Myocyte (in vitro differentiated cells): ENCODE results near the gene ZBBX. TPM values are rescaled to one million over a fixed set of nuclear protein-coding genes. Genes with fewer than 3 reads are reported as not detected.

Experiments
- DNase-seq: peaks from one replicate; pipeline ENCODE4 v3.0.0-alpha.2; 2012; ENCODE audit warnings: low read depth
- total RNA-seq: library from RNA; depleted of rRNA; stranded (reverse); fragments of >200 nt; gene quantifications from 2 replicates; pipeline ENCODE4 v1.2.3, GENCODE V29; 2014

Gene ZBBX
- total RNA-seq, 1 donor from 2014 or later: not detected

GRCh38 chr3:167306319-167306718 is 73.8 kb downstream of the ZBBX start:
- no peak for DNase-seq

GRCh38 chr3:167305340-167305890 is 74.7 kb downstream of the ZBBX start:
- DNase-seq: no peak

DNA sequence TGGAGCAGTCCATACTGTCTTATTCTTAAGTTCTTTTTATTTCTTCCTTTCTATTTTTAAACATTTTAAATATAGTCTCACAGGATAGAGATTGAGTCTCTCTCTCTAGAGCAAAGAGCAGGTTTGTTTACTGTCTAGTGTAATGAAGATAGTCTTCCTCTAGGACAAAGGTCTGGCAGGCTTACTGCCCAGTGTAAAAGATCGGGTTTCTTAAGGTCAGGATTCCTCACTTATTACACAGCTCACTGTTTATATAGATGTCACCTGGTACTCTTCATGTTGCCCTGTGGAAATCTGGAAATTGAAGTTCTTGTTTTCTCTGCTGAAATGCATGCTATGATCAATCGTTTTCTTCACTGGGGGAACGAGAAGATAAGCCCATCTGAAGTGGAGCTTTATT is 76.0 kb downstream of the ZBBX start:
- DNase-seq: no peak

DNA sequence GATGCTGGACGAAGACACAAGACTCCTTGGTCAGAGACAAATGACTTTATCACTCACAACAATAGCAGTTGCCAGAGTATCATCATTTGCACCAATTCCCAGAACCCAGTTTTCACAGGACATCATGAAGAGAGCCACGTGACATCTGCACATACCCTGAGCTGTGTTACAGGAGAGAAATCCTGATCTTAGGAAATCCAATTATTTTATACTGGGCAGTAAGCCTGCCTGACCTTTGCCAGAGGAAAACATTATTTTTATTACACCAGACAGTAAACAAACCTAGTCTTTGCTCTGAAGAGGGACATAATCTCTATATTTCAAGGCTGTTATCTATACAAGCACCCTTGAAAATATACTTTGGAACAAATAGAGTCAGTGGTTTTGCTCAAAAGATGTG is 77.4 kb downstream of the ZBBX start:
- DNase-seq: no peak

DNA sequence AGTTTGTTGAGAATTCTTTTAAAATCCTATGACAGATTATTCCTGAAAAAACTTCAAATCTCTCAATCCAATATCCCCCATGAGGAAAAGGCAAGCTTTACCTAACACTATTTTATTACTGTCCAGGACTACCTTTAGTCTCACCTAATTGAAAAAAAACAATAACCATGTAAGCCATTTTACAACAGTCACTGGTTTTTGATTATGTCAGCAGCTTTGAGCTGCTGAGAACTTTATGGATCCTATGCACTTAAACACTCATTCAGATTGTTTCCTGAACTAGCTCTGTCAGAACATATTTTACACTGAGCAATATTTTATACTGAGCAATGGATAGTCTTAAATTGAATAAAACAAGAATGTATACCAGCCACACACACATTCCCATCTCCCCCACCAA is 79.9 kb downstream of the ZBBX start:
- no peak for DNase-seq

- no peak for DNase-seq
These were observed 90.7 kb downstream of the ZBBX start for GRCh38 chr3:167289435-167289834.

- DNase-seq: no peak
These were observed 91.4 kb downstream of the ZBBX start for GRCh38 chr3:167288737-167289136.

GRCh38 chr3:167287308-167287707 is 92.8 kb downstream of the ZBBX start:
- DNase-seq: no peak

- DNase-seq: no peak
These were observed 105.8 kb downstream of the ZBBX start for GRCh38 chr3:167274141-167274874.

DNA sequence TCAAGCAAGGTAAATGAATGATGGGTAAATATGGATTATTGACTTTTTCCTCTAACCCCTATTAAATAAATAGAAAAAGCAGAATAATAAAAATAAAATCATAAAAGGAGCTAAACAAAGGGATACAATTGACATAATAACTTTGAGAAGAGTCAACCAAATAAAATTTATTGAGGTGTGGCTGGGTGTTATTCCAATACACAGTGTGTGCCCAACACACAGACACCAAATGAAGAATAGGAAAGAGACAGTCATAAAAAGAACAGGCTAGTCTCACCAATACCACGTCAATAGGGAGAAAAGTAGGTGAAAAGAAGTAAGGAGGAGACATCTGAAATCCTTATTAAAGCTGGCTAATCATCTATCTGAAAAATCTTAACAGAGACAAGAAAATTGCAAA is 127.1 kb downstream of the ZBBX start:
- DNase-seq: no peak

- DNase-seq: no peak
These were observed 128.4 kb downstream of the ZBBX start for GRCh38 chr3:167251678-167252077.

DNA sequence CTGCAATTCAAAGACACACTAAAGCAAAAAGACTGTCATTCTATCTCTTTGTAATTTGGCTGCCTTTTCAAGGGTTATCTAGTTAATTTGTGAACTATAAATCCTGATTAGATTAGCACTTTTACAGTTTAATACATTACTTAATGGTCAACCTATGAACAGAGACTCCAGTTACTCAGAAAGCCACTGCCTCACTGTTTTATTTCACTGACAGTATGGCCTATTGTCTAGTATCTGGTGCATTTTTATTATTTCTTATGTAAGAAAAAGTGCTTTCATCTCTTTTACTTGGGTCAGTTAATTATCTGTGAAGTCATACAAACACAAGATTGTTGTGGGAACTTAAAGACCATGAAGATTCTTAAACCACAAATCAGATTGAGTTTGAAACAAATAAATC is 133.8 kb downstream of the ZBBX start:
- DNase-seq: no peak

DNA sequence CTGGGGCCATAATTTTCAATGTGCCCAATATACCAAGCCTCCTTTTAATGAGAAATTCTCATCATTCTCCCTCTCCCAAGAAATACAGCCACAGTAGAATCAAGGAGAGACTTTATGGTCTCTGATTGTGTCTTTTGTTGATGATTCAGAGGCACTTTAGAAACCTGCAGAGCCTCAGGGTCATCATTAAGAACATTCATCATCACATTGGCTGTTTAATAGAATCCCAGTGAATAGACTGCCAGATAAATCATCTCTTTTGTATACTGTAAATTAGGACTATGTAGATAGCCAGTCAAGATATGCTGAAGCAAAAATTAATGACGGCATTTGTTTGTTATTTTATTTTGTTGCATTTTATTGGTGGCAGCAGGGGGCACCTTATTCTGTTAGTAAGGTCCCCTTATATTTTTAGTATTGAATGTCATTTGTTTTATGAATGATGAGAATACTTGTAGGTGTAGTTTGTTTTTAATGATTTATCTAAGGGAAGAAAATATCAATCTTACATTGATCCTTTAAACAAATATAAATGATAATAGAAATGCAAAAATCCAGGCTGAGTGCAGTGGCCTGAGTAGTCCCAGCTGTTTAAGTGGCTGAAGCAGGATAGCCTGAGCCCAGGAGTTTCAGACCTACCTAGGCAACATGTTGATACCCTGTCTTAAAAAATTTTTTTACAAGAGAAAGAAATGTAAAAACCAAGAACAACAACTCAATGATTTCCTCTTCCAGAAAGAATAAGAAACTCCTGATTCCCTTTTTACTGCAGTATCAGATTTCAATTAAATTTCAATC is 138.8 kb downstream of the ZBBX start:
- no peak for DNase-seq

DNA sequence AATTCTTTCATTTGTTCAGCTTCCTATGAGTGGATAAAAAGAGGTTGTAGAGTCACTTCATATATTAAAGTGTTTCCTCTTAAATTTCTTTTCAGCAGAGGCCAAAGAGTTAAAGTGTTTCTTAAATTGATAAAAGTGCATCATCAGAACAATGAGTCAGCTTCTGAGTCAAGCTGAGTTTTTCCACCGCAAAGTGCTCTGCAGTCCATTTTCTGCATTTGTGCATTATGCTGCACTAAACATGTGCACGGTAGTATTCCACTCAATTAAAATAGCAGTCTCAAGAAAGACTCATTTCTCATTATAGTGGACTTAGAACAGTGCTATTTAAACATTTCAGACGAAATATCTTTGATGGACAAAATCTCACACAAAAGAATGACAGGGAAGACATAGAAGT is 152.0 kb downstream of the ZBBX start:
- no peak for DNase-seq

GRCh38 chr3:167225821-167226220 is 154.3 kb downstream of the ZBBX start:
- no peak for DNase-seq

DNA sequence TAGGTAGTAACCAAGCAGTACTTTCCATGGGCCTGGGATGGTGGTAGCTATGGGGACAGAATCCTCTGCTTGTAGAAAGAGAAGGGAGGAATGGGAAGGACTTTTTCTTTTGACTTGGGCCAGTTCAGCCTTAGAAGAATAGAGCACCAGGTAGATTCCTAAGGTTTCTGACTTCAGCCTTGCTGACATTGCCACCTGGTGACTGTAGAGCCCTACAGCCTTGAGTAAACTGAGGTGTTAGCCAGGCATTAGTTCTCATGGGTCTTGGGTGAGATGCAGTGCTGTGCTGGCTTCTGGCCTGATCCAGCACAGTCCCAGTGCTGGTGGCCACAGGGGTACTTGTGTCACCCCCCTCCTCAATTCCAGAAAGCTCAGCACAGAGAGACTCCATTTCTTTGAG is 171.1 kb downstream of the ZBBX start:
- DNase-seq: no peak

DNA sequence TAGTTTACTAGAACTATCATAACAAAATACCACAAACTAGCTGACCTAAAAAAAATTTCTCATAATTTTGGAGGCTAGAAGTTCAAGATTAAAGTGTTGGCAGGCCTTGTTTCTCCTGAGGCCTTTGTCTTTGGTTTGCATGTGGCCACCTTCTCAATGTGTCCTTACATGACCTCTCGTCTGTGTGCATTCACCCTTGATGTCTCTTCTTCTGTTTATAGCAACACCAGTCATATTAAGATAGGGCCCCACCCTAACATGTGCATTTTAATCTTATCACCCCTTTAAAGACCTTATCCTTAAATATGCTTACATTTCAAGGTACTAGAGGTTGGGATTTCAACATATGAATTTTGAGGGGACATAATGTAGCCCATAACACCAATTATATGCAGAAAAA is 177.0 kb downstream of the ZBBX start:
- peak; percentile 3 for DNase-seq

DNA sequence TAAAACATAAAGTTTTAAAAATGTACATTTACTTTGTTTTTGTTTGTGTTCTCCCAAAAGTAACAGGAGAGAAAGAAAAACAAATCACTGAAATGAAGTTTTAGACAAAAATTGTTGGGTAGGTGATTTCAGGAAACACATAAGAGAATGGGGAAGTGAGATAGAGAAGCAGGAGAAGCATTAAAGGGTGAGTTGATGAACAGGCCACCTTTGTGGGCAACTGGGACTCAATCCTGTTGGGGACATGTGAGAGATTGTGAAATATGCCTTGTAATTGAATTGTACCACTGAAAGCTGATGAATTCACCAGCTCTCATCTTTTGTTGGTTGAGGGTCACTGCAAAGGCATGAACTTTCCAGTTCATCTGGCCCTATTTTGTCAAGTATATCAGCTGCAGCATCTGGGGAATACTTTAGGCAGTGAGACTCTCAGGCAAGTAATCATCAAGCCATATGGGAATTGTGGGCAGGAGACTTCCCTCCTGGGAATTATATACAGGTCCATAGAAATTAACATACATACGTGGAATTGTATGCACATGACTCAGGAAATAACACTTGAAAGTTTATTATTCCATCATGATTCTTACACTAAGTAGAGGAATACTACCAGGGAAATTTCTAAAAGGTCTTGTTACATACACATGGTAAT is 181.0 kb downstream of the ZBBX start:
- no peak for DNase-seq
